Activated naive CD4-positive, alpha-beta T cell treated with anti-CD3 and anti-CD28 coated beads, Interleukin-2, amount 10 ng/mL, durations not matched to agents 7 days and 5 days (primary cell): Measurements from ENCODE around the gene TUBB.
A peak's percentile ranks its signal among the peaks of the same experiment; 100 is the strongest.

Experiments
- CTCF ChIA-PET: fragments of 350-600 bp; sonication (Branson Sonifier 250); formaldehyde crosslinking; loops from one replicate; lab custom pipeline; 2021; ENCODE audit warnings: antibody characterized with exemption; lab: Charles Lee
- DNase-seq: peaks from one replicate; pipeline ENCODE4 v3.0.0-alpha.2; 2020
- H3K27ac Mint-ChIP-seq: one replicate; pipeline ENCODE4 v1.8.0; 2021; ENCODE audit warnings: mild to moderate bottlenecking, moderate library complexity, mixed read lengths
- H3K27me3 Mint-ChIP-seq: one replicate; pipeline ENCODE4 v1.8.0; 2021; ENCODE audit warnings: mild to moderate bottlenecking, mixed read lengths
- H3K36me3 Mint-ChIP-seq: one replicate; pipeline ENCODE4 v1.8.0; 2021; ENCODE audit warnings: mixed read lengths
- H3K4me1 Mint-ChIP-seq: one replicate; pipeline ENCODE4 v1.8.0; 2021; ENCODE audit warnings: mixed read lengths
- H3K4me3 Mint-ChIP-seq: one replicate; pipeline ENCODE4 v1.8.0; 2021; ENCODE audit warnings: mild to moderate bottlenecking, moderate library complexity, mixed read lengths
- H3K9me3 Mint-ChIP-seq: one replicate; pipeline ENCODE4 v1.8.0; 2021; ENCODE audit warnings: mixed read lengths

Gene TUBB

GRCh38 chr6:30726506-30727413, 6.6 kb downstream of the TUBB start:
- H3K4me1 Mint-ChIP-seq: peaks cover 67% of the 10 kb centered on the region
- peak overlapping the region; percentile 42 for H3K27ac Mint-ChIP-seq
- H3K36me3 Mint-ChIP-seq: peaks cover 78% of the 10 kb centered on the region
- DNase-seq: no peak
- H3K27me3 Mint-ChIP-seq: no peaks in the 10 kb centered on the region
- H3K4me3 Mint-ChIP-seq: no peak overlapping the region
- H3K9me3 Mint-ChIP-seq: no peaks in the 10 kb centered on the region
- CTCF ChIA-PET: interaction anchor here (12.3 kb wide), 1 partner anchor 47 kb away, joined by 285 read pairs; no protein-coding TSS in a partner anchor

GRCh38 chr6:30727920-30728553, 7.9 kb downstream of the TUBB start:
- peaks cover 75% of the 10 kb centered on the region for H3K4me1 Mint-ChIP-seq
- H3K4me3 Mint-ChIP-seq: no peak overlapping the region
- no peak for DNase-seq
- CTCF ChIA-PET: interaction anchor here (1.4 to 12.3 kb wide), 3 partner anchors 12 to 50 kb away, joined by 3 to 285 read pairs (median 47); no protein-coding TSS in a partner anchor
- peaks cover 76% of the 10 kb centered on the region for H3K36me3 Mint-ChIP-seq
- no peaks in the 10 kb centered on the region for H3K9me3 Mint-ChIP-seq
- H3K27ac Mint-ChIP-seq: peak overlapping the region; percentile 37
- no peaks in the 10 kb centered on the region for H3K27me3 Mint-ChIP-seq

- CTCF ChIA-PET: interaction anchor here (0.6 to 3.3 kb wide), 45 partner anchors 9 to 356 kb away, joined by 3 to 47 read pairs (median 5); partner anchors contain the start of genes DHX16, IER3, MRPS18B and PRR3
- Mint-ChIP-seq H3K36me3 (peaks cover 66% of the 10 kb centered on the region), H3K27ac (peak overlapping the region; percentile 78), H3K9me3 (no peaks in the 10 kb centered on the region), H3K4me1 (peaks cover 65% of the 10 kb centered on the region), H3K4me3 (peak overlapping the region; percentile 26), H3K27me3 (no peaks in the 10 kb centered on the region)
- DNase-seq: peak; percentile 92
Measured at GRCh38 chr6:30730601-30731435, 10.7 kb downstream of the TUBB start.

- peaks cover 71% of the 10 kb centered on the region for H3K36me3 Mint-ChIP-seq
- CTCF ChIA-PET: interaction anchor here (0.7 to 4.6 kb wide), 13 partner anchors 9 to 250 kb away, joined by 3 to 30 read pairs (median 6); partner anchors contain the start of genes DHX16 and IER3
- no peak overlapping the region for H3K4me3 Mint-ChIP-seq
- no peaks in the 10 kb centered on the region for H3K27me3 Mint-ChIP-seq
- H3K27ac Mint-ChIP-seq: peak overlapping the region; percentile 33
- DNase-seq: no peak
- H3K4me1 Mint-ChIP-seq: peaks cover 72% of the 10 kb centered on the region
- no peaks in the 10 kb centered on the region for H3K9me3 Mint-ChIP-seq
Measured at GRCh38 chr6:30732237-30732943, 12.2 kb downstream of the TUBB start.

GRCh38 chr6:30735668-30736314, 15.6 kb downstream of the TUBB start:
- Mint-ChIP-seq H3K27me3 (no peaks in the 10 kb centered on the region), H3K9me3 (no peaks in the 10 kb centered on the region), H3K36me3 (peaks cover 80% of the 10 kb centered on the region), H3K4me3 (peak overlapping the region; percentile 63), H3K4me1 (peaks cover 87% of the 10 kb centered on the region), H3K27ac (peak overlapping the region; percentile 93)
- CTCF ChIA-PET: interaction anchor here (0.8 to 4.6 kb wide), 7 partner anchors 13 to 142 kb away, joined by 3 to 23 read pairs (median 3); partner anchors contain the start of gene DHX16
- no peak for DNase-seq

GRCh38 chr6:30738532-30738931, 18.4 kb downstream of the TUBB start:
- Mint-ChIP-seq H3K36me3 (peaks cover 75% of the 10 kb centered on the region), H3K27ac (peak overlapping the region; percentile 93), H3K4me3 (peak overlapping the region; percentile 46), H3K9me3 (no peaks in the 10 kb centered on the region), H3K27me3 (no peaks in the 10 kb centered on the region), H3K4me1 (peaks cover 83% of the 10 kb centered on the region)
- CTCF ChIA-PET: interaction anchor here (1.0 to 1.4 kb wide), 5 partner anchors 50 to 342 kb away, joined by 3 to 4 read pairs (median 3); no protein-coding TSS in a partner anchor
- no peak for DNase-seq

DNA sequence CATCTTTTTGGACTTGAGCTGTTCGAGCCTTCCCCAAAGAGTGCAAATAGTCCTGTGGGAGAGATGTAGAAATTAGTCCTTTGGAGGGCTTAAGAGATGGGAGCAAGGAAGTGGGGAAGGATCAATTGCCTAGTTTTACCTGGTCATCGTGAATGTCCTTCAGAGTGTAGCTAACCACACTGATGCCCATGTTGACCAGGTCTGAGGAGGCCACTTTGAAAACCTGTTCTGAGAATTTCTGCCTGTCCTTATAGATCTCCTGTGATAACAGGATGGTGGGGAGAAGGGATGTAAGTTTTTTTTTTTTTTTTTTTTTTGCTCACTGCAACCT, 20.4 kb downstream of the TUBB start:
- H3K9me3 Mint-ChIP-seq: no peaks in the 10 kb centered on the region
- no peak for DNase-seq
- peaks cover 87% of the 10 kb centered on the region for H3K4me1 Mint-ChIP-seq
- CTCF ChIA-PET: interaction anchor here (1.1 to 1.6 kb wide), 3 partner anchors 12 to 137 kb away, joined by 3 to 5 read pairs (median 3); no protein-coding TSS in a partner anchor
- H3K36me3 Mint-ChIP-seq: peaks cover 68% of the 10 kb centered on the region
- peak overlapping the region; percentile 26 for H3K27ac Mint-ChIP-seq
- peak overlapping the region; percentile 92 for H3K4me3 Mint-ChIP-seq
- no peaks in the 10 kb centered on the region for H3K27me3 Mint-ChIP-seq

DNA sequence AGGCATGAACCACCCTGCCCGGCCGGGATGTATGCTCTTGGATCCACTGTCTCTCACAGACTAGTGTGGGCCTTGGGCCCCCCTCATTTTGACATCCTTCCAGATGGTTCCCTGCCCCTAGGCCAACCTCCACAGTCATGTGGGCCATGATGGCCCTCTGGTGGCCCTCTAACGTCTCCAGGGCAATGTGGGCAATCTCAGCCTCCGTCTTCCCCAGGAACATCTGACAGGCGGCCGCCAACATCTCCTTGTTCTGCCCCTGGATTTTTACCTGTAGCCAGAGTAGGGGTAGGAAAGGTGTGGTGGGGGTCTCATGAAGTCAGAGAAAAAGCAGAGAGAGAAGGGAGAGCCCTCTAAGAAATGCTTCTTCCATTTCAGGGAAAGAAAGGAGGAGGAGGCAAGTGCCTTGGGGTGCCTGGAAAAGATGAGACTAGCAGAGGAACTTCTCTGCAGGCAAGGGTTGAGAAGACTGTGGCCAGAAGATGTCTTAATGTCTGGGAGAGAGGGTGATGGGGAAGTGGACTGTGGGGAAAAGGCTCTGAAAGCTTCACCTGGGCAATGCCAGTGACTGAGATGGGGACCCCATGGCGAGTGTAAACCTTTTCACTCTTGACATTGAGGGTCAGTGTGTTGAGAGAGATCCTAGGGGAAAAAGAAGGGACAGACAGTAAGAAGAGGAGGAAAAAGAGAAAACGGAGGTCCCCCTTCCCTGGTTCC, 21.1 kb downstream of the TUBB start:
- H3K9me3 Mint-ChIP-seq: no peaks in the 10 kb centered on the region
- H3K27ac Mint-ChIP-seq: peak overlapping the region; percentile 95
- no peaks in the 10 kb centered on the region for H3K27me3 Mint-ChIP-seq
- H3K4me3 Mint-ChIP-seq: peak overlapping the region; percentile 92
- peaks cover 79% of the 10 kb centered on the region for H3K4me1 Mint-ChIP-seq
- H3K36me3 Mint-ChIP-seq: peaks cover 61% of the 10 kb centered on the region
- no peak for DNase-seq
- CTCF ChIA-PET: interaction anchor here (1.0 to 1.6 kb wide), 3 partner anchors 9 to 136 kb away, joined by 3 to 6 read pairs (median 5); no protein-coding TSS in a partner anchor

- H3K4me1 Mint-ChIP-seq: peaks cover 77% of the 10 kb centered on the region
- H3K27me3 Mint-ChIP-seq: no peaks in the 10 kb centered on the region
- H3K27ac Mint-ChIP-seq: peak overlapping the region; percentile 95
- H3K36me3 Mint-ChIP-seq: peaks cover 56% of the 10 kb centered on the region
- H3K9me3 Mint-ChIP-seq: no peaks in the 10 kb centered on the region
- peak overlapping the region; percentile 92 for H3K4me3 Mint-ChIP-seq
- no peak for DNase-seq
- CTCF ChIA-PET: interaction anchor here (1.0 to 2.6 kb wide), 4 partner anchors 10 to 79 kb away, joined by 3 to 8 read pairs (median 6); no protein-coding TSS in a partner anchor
Measured at GRCh38 chr6:30741789-30742315, 21.7 kb downstream of the TUBB start.

- H3K36me3 Mint-ChIP-seq: peaks cover 49% of the 10 kb centered on the region
- peak within 1 kb of the TSS; percentile 95 for H3K27ac Mint-ChIP-seq
- H3K9me3 Mint-ChIP-seq: no peaks in the 10 kb centered on the region
- CTCF ChIA-PET: interaction anchor here (0.8 to 2.6 kb wide), 8 partner anchors 10 to 88 kb away, joined by 3 to 8 read pairs (median 6); no protein-coding TSS in a partner anchor
- H3K27me3 Mint-ChIP-seq: peaks cover 6% of the 10 kb centered on the region
- peak within 1 kb of the TSS; percentile 92 for H3K4me3 Mint-ChIP-seq
- peaks cover 74% of the 10 kb centered on the region for H3K4me1 Mint-ChIP-seq
- DNase-seq: peak; percentile 94
Measured at GRCh38 chr6:30742316-30743098, 22.4 kb downstream of the TUBB start, which contains the start of gene FLOT1. TSS of gene FLOT1 (minus strand) at chr6:30742687. CDS start at chr6:30742189, 498 bp downstream.
